Neuron (in vitro differentiated cells): ENCODE results near the gene ADGRG3.

ENCODE experiments used
- H2AFZ ChIP-seq: one replicate; pipeline ENCODE4 v1.6.1; 2013; ENCODE audit warnings: low read depth, mild to moderate bottlenecking, inconsistent platforms, low read length, moderate library complexity
- H3K27me3 ChIP-seq: one replicate; pipeline ENCODE4 v1.6.1; 2013; ENCODE audit warnings: low read length; ENCODE audit not compliant: insufficient read depth
- H3K36me3 ChIP-seq: one replicate; pipeline ENCODE4 v1.6.1; 2013; ENCODE audit warnings: low read length; ENCODE audit not compliant: insufficient read depth
- H3K4me1 ChIP-seq: one replicate; pipeline ENCODE4 v1.6.1; 2013; ENCODE audit warnings: low read length; ENCODE audit not compliant: insufficient read depth
- H3K4me3 ChIP-seq: 2 replicates; pipeline ENCODE4 v1.5.1; 2013; ENCODE audit warnings: mild to moderate bottlenecking, low read length, moderate library complexity
- H3K9me3 ChIP-seq: one replicate; pipeline ENCODE4 v1.6.1; 2013; ENCODE audit warnings: low read length

ADGRG3 gene

GRCh38 chr16:57679767-57680482 is 11.8 kb downstream of the ADGRG3 start:
- H2AFZ ChIP-seq: no peak overlapping the region
- no peaks in the 10 kb centered on the region for H3K36me3 ChIP-seq
- H3K27me3 ChIP-seq: peaks cover 2% of the 10 kb centered on the region
- peaks cover 7% of the 10 kb centered on the region for H3K4me1 ChIP-seq
- no peak overlapping the region for H3K4me3 ChIP-seq
- H3K9me3 ChIP-seq: no peaks in the 10 kb centered on the region

DNA sequence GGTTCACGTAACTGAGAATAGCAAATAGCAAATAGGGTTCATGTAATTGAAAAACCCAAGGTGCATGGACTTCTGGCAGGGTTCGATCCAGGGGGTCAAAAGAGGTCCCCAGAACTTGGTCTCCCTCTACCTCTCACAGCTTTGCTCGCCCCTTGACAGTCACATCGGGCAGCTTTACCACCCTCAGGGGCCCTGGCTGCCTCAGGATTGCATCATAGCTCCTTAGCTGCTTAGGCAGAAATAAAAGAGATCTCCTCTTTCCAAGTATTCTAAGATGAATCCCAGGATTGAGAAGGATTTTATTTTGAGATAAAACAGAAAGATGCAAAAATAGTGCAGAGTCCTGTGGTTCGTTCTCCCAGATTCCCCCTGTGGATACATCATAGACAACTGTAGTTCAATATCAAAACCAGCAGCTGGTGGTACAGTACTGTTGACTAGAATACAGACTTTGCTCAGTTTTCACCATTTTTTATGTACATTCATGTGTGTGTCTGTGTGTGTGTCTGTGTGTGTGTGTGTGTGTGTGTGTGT is 12.8 kb downstream of the ADGRG3 start:
- Histone ChIP-seq H3K36me3 (no peaks in the 10 kb centered on the region), H3K4me1 (peaks cover 7% of the 10 kb centered on the region), H3K4me3 (no peak overlapping the region)

GRCh38 chr16:57681950-57682728 is 14.0 kb downstream of the ADGRG3 start:
- Histone ChIP-seq H2AFZ (no peak overlapping the region), H3K9me3 (no peaks in the 10 kb centered on the region), H3K27me3 (peaks cover 3% of the 10 kb centered on the region), H3K36me3 (no peaks in the 10 kb centered on the region), H3K4me3 (no peak overlapping the region), H3K4me1 (peaks cover 7% of the 10 kb centered on the region)

More for the DNA sequence above, 12.8 kb downstream of the ADGRG3 start:
- Histone ChIP-seq H3K27me3 (peaks cover 2% of the 10 kb centered on the region), H2AFZ (no peak overlapping the region), H3K9me3 (no peaks in the 10 kb centered on the region)

DNA sequence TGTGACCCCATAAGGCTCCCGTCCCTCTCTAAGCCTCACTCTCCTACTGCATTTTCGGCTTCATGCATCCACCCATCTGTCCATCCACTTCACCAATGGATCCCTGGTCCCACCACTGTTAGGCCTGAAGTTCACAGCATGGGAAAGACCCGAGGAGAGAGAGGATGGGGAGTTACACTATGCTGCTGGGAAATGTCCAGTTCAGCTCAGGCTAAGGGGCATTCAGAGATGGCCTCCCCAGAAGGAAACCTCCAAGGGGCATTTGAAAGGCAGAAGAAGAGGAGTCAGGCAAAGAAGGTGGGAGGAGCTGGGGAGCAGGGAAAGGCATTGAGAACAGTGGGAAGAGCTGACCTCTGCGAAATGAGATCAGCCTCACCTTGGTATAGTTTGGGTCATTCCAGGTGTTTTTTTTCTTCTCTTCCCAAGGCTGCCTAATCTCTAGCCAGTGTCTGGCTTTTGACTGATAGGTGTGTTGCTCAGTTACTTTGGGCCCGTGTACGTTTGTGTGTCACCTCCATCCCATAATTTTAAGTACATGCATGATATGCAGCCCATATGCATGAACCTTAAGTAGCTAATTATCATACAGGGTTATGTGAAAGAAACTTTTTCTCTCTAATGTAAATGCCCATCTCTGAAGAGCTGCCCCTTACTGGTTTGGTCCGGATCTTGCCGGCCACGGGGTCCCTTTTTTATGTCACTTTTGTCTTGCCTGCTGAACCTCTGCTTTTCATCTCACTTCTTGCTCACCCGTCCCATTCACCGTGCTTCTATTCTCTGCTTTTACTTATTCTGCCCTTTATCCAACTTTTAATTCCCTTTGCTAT is 14.9 kb downstream of the ADGRG3 start:
- Histone ChIP-seq H3K4me3 (no peak overlapping the region), H3K4me1 (peaks cover 7% of the 10 kb centered on the region), H3K36me3 (no peaks in the 10 kb centered on the region), H3K27me3 (peaks cover 3% of the 10 kb centered on the region), H2AFZ (no peak overlapping the region), H3K9me3 (no peaks in the 10 kb centered on the region)

DNA sequence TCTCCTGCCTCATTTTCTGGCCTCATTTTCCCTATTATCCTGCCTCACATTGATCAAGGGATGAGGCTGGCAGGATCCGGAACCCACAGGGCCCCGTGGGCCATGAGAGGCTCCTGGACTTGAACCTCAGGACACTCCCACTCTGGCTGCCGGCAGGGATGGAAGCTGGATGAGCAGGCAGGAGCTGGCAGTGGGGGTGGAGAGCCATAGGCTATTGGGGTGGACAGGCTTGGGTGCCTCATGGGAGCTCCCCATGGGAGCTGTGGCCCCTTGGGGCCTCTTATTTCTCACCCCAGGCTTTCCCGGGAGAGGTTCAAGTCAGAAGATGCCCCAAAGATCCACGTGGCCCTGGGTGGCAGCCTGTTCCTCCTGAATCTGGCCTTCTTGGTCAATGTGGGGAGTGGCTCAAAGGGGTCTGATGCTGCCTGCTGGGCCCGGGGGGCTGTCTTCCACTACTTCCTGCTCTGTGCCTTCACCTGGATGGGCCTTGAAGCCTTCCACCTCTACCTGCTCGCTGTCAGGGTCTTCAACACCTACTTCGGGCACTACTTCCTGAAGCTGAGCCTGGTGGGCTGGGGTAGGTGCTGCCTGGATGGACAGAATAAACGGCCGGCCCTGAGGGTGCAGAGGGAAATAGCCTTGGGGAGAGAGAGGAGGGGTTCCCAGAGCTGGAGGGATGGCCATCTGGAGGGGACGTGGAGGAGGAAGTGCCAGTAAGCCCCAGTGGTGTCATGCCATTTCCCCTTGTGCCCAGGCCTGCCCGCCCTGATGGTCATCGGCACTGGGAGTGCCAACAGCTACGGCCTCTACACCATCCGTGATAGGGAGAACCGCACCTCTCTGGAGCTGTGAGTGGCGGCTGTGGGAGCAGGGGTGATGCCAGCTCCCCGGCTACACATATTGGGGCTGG is 15.8 kb downstream of the ADGRG3 start:
- H3K36me3 ChIP-seq: no peaks in the 10 kb centered on the region
- H3K27me3 ChIP-seq: peaks cover 3% of the 10 kb centered on the region
- peaks cover 7% of the 10 kb centered on the region for H3K4me1 ChIP-seq
- H3K4me3 ChIP-seq: no peak overlapping the region
- no peak overlapping the region for H2AFZ ChIP-seq
- no peaks in the 10 kb centered on the region for H3K9me3 ChIP-seq

GRCh38 chr16:57684626-57685358 is 16.7 kb downstream of the ADGRG3 start:
- Histone ChIP-seq H3K9me3 (no peaks in the 10 kb centered on the region), H3K27me3 (peaks cover 3% of the 10 kb centered on the region), H3K4me3 (no peak overlapping the region), H3K4me1 (peaks cover 11% of the 10 kb centered on the region), H2AFZ (no peak overlapping the region), H3K36me3 (no peaks in the 10 kb centered on the region)

- Histone ChIP-seq H3K27me3 (peaks cover 3% of the 10 kb centered on the region), H3K4me1 (peaks cover 12% of the 10 kb centered on the region), H2AFZ (no peak overlapping the region), H3K9me3 (no peaks in the 10 kb centered on the region), H3K4me3 (no peak overlapping the region), H3K36me3 (no peaks in the 10 kb centered on the region)
These were observed 17.5 kb downstream of the ADGRG3 start for GRCh38 chr16:57685633-57686032.

DNA sequence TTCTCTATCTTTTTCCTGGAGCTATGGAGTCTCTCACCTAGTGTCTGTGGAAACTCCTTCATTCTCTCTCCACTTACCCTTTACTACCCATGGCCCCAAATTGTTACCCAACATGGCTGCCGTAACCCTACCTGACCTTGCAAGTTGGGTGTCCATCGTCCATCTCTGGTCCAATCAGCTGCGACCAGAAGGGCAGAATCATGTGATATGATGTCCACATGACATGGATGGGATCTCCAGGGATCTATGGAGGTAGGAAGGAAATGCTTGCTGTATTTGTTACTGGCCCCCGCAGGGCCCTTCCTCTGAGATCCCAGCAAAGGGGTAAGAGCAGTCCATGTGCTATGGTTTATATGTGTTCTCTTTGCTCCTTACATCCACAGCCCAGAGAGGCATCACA is 18.5 kb downstream of the ADGRG3 start:
- Histone ChIP-seq H3K27me3 (peaks cover 3% of the 10 kb centered on the region), H3K36me3 (no peaks in the 10 kb centered on the region), H2AFZ (no peak overlapping the region), H3K9me3 (no peaks in the 10 kb centered on the region), H3K4me3 (no peak overlapping the region), H3K4me1 (peaks cover 12% of the 10 kb centered on the region)

DNA sequence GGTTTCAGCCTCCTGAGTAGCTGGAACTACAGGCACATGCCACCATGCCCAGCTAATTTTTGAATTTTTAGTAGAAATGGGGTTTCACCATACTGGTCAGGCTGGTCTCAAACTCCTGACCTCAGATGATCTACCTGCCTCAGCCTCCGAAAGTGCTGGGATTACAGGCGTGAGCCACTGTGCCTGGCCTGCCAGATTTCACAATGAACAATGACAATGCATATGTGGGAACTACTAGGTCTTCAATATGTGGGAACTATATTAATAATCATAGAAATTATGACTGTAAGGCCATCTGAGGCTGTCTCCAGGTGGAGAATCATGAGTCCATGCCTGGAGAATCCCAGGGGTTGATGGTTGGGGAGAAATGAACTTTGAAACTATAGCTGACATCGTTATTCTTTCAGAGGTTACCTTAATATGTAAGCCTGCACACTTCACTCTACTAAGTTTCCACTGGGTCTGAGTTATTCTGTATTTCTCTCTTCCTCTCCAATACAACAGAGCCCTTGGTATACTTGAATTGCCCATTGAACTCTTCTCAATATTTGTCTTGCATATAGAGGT is 19.3 kb downstream of the ADGRG3 start:
- Histone ChIP-seq H3K9me3 (no peaks in the 10 kb centered on the region), H2AFZ (no peak overlapping the region), H3K27me3 (peaks cover 3% of the 10 kb centered on the region), H3K36me3 (no peaks in the 10 kb centered on the region), H3K4me3 (no peak overlapping the region), H3K4me1 (peaks cover 12% of the 10 kb centered on the region)

DNA sequence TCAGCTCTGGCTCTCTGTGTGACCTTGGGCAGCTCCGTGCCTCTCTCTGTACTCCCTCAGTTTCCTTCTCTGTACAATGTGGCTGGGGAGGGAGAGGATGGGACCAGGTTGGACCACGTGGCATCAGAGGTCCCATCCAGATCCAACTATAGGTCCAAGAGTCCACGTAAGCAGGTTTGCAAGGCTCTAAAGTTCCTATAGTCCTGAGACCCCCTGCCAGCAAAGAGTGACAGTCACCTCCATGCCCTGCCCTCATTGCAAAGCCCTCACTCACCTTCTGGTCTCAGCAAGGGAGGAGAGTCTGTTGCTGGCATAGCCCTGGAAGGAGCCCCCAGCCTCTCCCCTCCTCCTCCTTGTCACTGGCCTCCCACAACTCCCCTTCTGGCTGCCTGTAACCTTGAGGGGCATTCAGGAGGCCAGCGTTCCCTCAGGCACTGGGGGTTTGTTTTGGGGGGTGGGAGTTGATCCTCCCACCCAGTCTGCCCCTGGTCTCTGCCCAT is 20.4 kb downstream of the ADGRG3 start:
- Histone ChIP-seq H3K9me3 (no peaks in the 10 kb centered on the region), H3K36me3 (no peaks in the 10 kb centered on the region), H3K4me1 (peaks cover 5% of the 10 kb centered on the region), H2AFZ (no peak overlapping the region), H3K27me3 (peaks cover 3% of the 10 kb centered on the region), H3K4me3 (no peak overlapping the region)

DNA sequence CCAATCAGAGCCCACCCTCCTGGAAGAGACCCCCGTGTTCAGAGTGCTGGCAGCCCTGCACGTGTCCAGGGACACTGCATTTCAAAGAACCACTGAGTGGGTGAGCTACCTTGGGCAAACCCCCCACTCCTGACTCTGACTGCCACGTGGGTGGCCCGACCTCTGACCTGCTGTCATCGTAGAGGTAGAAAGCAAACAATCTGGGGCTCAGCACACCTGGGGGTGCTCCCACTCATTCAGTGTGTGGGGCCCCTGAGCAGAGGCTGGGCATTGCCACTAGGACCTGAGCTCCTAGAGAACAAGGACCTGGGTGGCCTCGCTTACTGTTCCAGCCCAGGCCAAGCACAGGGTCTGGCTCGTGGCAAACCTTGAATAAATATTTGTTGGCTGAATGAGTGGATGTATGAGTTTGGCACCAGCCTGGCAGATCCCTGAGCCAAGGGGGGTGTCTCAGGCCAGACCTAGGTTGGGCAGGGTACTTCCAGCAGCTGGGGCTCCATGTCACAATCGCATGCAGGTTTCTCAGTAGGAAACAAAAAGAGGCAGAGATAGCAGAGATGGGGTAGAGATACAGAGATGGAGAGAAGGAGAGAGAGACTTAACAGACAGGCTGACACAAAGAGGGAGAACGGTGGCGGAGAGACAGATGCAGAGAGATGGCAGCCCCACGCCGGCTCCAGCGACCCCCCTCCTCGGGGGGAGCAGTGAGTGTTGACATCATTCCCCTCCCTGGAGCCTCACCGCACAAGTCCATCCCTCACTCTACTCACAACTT is 21.1 kb downstream of the ADGRG3 start:
- Histone ChIP-seq H2AFZ (no peak overlapping the region), H3K4me1 (peaks cover 5% of the 10 kb centered on the region), H3K9me3 (no peaks in the 10 kb centered on the region), H3K27me3 (peaks cover 3% of the 10 kb centered on the region), H3K36me3 (no peaks in the 10 kb centered on the region), H3K4me3 (no peak overlapping the region)
